ENCODE measurements around the gene TMEM108.

The TMEM108 gene

DNA sequence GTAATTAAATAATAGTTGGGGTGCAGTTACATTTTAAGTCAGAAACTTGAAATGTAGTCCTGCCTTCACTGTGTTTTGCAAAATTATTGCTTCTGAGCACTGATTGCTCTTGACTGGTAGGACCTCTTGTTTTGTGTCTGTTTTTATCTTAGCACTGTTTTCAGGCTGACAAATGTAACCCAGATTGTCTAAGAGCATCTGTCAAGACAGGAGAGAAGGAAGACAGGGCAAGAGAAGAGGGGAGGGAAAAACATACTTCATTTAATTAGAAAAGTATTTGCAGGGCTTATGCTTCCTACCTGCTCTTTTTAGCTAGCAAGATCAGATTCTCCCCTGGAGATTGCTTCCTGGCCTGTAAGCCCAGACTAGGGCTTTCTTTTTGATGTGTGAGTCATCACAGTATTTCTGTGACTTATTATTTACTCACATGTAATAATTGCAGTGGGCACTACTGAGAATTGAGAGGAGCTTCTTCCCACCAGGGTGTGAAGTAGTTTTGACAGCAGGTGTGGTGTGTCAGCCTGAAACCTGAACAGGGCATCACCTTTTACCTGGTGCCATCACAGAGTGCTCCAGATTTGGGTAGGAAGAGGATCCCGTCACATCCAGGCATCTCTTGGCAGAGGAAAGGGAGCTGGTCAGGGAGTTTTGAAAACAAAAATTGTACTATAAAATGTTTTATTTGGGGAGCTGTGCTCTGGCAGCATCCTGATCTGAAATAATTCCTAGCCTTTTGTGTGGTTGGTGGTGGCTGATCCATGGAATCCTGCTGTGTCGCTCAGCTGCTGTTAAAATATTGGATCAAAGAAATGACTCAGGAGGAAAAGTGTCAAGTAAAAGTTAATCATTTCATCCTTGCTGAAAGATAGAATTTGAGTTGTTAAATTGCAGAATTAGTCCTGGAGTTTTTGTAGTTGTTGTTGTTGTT is 98.2 kb downstream of the TMEM108 start:
- TF ChIP-seq, protein P1, sequence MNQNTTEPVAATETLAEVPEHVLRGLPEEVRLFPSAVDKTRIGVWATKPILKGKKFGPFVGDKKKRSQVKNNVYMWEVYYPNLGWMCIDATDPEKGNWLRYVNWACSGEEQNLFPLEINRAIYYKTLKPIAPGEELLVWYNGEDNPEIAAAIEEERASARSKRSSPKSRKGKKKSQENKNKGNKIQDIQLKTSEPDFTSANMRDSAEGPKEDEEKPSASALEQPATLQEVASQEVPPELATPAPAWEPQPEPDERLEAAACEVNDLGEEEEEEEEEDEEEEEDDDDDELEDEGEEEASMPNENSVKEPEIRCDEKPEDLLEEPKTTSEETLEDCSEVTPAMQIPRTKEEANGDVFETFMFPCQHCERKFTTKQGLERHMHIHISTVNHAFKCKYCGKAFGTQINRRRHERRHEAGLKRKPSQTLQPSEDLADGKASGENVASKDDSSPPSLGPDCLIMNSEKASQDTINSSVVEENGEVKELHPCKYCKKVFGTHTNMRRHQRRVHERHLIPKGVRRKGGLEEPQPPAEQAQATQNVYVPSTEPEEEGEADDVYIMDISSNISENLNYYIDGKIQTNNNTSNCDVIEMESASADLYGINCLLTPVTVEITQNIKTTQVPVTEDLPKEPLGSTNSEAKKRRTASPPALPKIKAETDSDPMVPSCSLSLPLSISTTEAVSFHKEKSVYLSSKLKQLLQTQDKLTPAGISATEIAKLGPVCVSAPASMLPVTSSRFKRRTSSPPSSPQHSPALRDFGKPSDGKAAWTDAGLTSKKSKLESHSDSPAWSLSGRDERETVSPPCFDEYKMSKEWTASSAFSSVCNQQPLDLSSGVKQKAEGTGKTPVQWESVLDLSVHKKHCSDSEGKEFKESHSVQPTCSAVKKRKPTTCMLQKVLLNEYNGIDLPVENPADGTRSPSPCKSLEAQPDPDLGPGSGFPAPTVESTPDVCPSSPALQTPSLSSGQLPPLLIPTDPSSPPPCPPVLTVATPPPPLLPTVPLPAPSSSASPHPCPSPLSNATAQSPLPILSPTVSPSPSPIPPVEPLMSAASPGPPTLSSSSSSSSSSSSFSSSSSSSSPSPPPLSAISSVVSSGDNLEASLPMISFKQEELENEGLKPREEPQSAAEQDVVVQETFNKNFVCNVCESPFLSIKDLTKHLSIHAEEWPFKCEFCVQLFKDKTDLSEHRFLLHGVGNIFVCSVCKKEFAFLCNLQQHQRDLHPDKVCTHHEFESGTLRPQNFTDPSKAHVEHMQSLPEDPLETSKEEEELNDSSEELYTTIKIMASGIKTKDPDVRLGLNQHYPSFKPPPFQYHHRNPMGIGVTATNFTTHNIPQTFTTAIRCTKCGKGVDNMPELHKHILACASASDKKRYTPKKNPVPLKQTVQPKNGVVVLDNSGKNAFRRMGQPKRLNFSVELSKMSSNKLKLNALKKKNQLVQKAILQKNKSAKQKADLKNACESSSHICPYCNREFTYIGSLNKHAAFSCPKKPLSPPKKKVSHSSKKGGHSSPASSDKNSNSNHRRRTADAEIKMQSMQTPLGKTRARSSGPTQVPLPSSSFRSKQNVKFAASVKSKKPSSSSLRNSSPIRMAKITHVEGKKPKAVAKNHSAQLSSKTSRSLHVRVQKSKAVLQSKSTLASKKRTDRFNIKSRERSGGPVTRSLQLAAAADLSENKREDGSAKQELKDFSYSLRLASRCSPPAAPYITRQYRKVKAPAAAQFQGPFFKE (tag by site-specific recombination; IDR thresholded peaks at IDR 0.05; ENCODE audit: borderline replicate concordance), result no peak
- no peak for TF ChIP-seq ZNF423 (tag by site-specific recombination; IDR thresholded peaks at IDR 0.05)
- TF ChIP-seq ZNF2 (tag by site-specific recombination; IDR thresholded peaks at IDR 0.05), result no peak
- no peak for TF ChIP-seq OSR2 (tag by site-specific recombination; IDR thresholded peaks at IDR 0.05)
- no peak for TF ChIP-seq KLF9 (tag by site-specific recombination; IDR thresholded peaks at IDR 0.05; ENCODE audit: low read depth)
- TF ChIP-seq ZNF335 (tag by site-specific recombination; conservative IDR thresholded peaks at IDR 0.05), result no peak
- TF ChIP-seq ZNF654 (tag by site-specific recombination; IDR thresholded peaks at IDR 0.05; ENCODE audit: low read depth), result no peak
- TF ChIP-seq ZBTB1 (tag by site-specific recombination; IDR thresholded peaks at IDR 0.05), result no peak
- no peak for TF ChIP-seq ZNF37A (tag by site-specific recombination; IDR thresholded peaks at IDR 0.05)
- TF ChIP-seq SP3 (tag by site-specific recombination; IDR thresholded peaks at IDR 0.05), result no peak
- no peak for TF ChIP-seq ZNF112 (tag by site-specific recombination; IDR thresholded peaks at IDR 0.05)
- no peak for TF ChIP-seq ZNF677 (tag by site-specific recombination; IDR thresholded peaks at IDR 0.05)
- no peak for TF ChIP-seq ZSCAN23 (tag by site-specific recombination; IDR thresholded peaks at IDR 0.05)
- TF ChIP-seq YY2 (tag by site-specific recombination; IDR thresholded peaks at IDR 0.05), result no peak
- TF ChIP-seq, protein P2, sequence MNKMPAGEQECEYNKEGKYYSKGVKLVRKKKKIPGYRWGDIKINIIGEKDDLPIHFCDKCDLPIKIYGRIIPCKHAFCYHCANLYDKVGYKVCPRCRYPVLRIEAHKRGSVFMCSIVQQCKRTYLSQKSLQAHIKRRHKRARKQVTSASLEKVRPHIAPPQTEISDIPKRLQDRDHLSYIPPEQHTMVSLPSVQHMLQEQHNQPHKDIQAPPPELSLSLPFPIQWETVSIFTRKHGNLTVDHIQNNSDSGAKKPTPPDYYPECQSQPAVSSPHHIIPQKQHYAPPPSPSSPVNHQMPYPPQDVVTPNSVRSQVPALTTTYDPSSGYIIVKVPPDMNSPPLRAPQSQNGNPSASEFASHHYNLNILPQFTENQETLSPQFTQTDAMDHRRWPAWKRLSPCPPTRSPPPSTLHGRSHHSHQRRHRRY (tag by site-specific recombination; IDR thresholded peaks at IDR 0.05), result no peak
- TF ChIP-seq, protein P3, sequence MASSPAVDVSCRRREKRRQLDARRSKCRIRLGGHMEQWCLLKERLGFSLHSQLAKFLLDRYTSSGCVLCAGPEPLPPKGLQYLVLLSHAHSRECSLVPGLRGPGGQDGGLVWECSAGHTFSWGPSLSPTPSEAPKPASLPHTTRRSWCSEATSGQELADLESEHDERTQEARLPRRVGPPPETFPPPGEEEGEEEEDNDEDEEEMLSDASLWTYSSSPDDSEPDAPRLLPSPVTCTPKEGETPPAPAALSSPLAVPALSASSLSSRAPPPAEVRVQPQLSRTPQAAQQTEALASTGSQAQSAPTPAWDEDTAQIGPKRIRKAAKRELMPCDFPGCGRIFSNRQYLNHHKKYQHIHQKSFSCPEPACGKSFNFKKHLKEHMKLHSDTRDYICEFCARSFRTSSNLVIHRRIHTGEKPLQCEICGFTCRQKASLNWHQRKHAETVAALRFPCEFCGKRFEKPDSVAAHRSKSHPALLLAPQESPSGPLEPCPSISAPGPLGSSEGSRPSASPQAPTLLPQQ (tag by site-specific recombination; IDR thresholded peaks at IDR 0.05), result no peak
- no peak for TF ChIP-seq ZBTB48 (tag by site-specific recombination; IDR thresholded peaks at IDR 0.05)
- no peak for TF ChIP-seq BCL11B (tag by site-specific recombination; IDR thresholded peaks at IDR 0.05; ENCODE audit: low read depth)
- Histone ChIP-seq H3K4me3 (ENCODE audit: low read depth, low read length) (no peak overlapping the region), H3K36me3 (ENCODE audit: control insufficient read depth in 2 of 2, insufficient read depth in 1 of 2, low read length in 2 of 2) (no peaks in the 10 kb centered on the region), H3K4me1 (ENCODE audit: control insufficient read depth, insufficient read depth, low read length) (no peaks in the 10 kb centered on the region), H3K27ac (ENCODE audit: extremely low read depth, low read depth, low read length) (no peak overlapping the region), H3K9me3 (ENCODE audit: control insufficient read depth, insufficient read depth, low read depth, low read length) (no peaks in the 10 kb centered on the region)
- CTCF ChIA-PET, result interaction anchor here (0.5 kb wide), 1 partner anchor 673 kb away, joined by 4 read pairs; no protein-coding TSS in a partner anchor
- POLR2A ChIA-PET, result no interaction called here

Data from HEK293 (cell line).